MM.1S (cell line): Measurements from ENCODE around the gene BMP8B.
"Not testable (repeated sequence)": the region's sequence is repeated elsewhere in the genome, so short reads cannot be mapped to it uniquely, and the experiment has no call there.

Experiments
- DNase-seq: peaks from one replicate; pipeline ENCODE4 v3.0.0-alpha.2; 2015
- H2AFZ ChIP-seq: fragments of 300-600 bp; sonication (generic); 2 replicates; pipeline ENCODE4 v1.6.0; 2016; ENCODE audit warnings: antibody characterized with exemption, low read length
- H3F3A ChIP-seq: fragments of 300-600 bp; sonication (generic); 2 replicates; pipeline ENCODE4 v1.6.1; 2016; ENCODE audit warnings: mild to moderate bottlenecking, antibody characterized with exemption, low read length, moderate library complexity, mixed read lengths; ENCODE audit not compliant: insufficient read depth
- H3K27ac ChIP-seq: fragments of 300-600 bp; sonication (generic); 2 replicates; pipeline ENCODE4 v1.5.1; 2016; ENCODE audit warnings: mild to moderate bottlenecking, low read length
- H3K27me3 ChIP-seq: fragments of 300-600 bp; sonication (generic); replicated peaks from 2 replicates; pipeline ENCODE4 v1.6.0; 2016; ENCODE audit warnings: low read length; ENCODE audit not compliant: insufficient read depth
- H3K36me3 ChIP-seq: fragments of 300-600 bp; sonication (generic); replicated peaks from 2 replicates; pipeline ENCODE4 v1.6.1; 2016; ENCODE audit warnings: mild to moderate bottlenecking, low read length, mixed read lengths; ENCODE audit not compliant: insufficient read depth
- H3K4me1 ChIP-seq: fragments of 300-600 bp; sonication (generic); 2 replicates; pipeline ENCODE4 v1.6.1; 2016; ENCODE audit warnings: low read length, mixed read lengths
- H3K4me2 ChIP-seq: fragments of 300-600 bp; sonication (generic); 2 replicates; pipeline ENCODE4 v1.6.0; 2016; ENCODE audit warnings: low read depth, low read length
- H3K4me3 ChIP-seq: fragments of 300-600 bp; sonication (generic); 2 replicates; pipeline ENCODE4 v1.5.1; 2016; ENCODE audit warnings: low read length, mixed read lengths
- H3K79me2 ChIP-seq: fragments of 300-600 bp; sonication (generic); 2 replicates; pipeline ENCODE4 v1.6.1; 2016; ENCODE audit warnings: mixed run types, low read length, mixed read lengths
- H3K9ac ChIP-seq: fragments of 300-600 bp; sonication (generic); 2 replicates; pipeline ENCODE4 v1.6.1; 2016; ENCODE audit warnings: low read length, mixed read lengths
- H3K9me2 ChIP-seq: fragments of 300-600 bp; sonication (generic); replicated peaks from 2 replicates; pipeline ENCODE4 v1.6.1; 2016; ENCODE audit warnings: mild to moderate bottlenecking, low read length, mixed read lengths; ENCODE audit not compliant: insufficient read depth
- H3K9me3 ChIP-seq: fragments of 300-600 bp; sonication (generic); replicated peaks from 2 replicates; pipeline ENCODE4 v1.6.1; 2016; ENCODE audit warnings: mild to moderate bottlenecking, low read length, mixed read lengths; ENCODE audit not compliant: insufficient read depth
- H4K20me1 ChIP-seq: fragments of 300-600 bp; sonication (generic); 2 replicates; pipeline ENCODE4 v1.6.1; 2016; ENCODE audit warnings: mild to moderate bottlenecking, low read length, moderate library complexity, mixed read lengths; ENCODE audit not compliant: insufficient read depth
- CTCF ChIP-seq: fragments of 300-600 bp; sonication (generic); IDR thresholded peaks from 2 replicates; pipeline ENCODE4 v1.5.1; 2016; ENCODE audit warnings: antibody characterized with exemption, low read length, mixed read lengths
- EZH2 ChIP-seq: fragments of 300-600 bp; sonication (generic); optimal IDR thresholded peaks from 2 replicates; pipeline ENCODE3; 2017; ENCODE audit warnings: low read depth, mild to moderate bottlenecking, antibody characterized with exemption, low read length, mixed read lengths
- EZH2phosphoT487 ChIP-seq: fragments of 300-600 bp; sonication (generic); IDR thresholded peaks from 2 replicates; pipeline ENCODE4 v1.6.1; 2018; ENCODE audit warnings: antibody characterized with exemption, low read length

BMP8B gene

GRCh38 chr1:39829791-39830533, 41.3 kb upstream of the BMP8B start:
- H3K9me2 ChIP-seq: no peaks in the 10 kb centered on the region
- H3K9ac ChIP-seq: no peak overlapping the region
- no peak overlapping the region for H3K4me3 ChIP-seq
- H3K4me2 ChIP-seq: no peak overlapping the region
- H3K27me3 ChIP-seq: no peaks in the 10 kb centered on the region
- H3K27ac ChIP-seq: no peak overlapping the region
- H3K36me3 ChIP-seq: no peaks in the 10 kb centered on the region
- no peak overlapping the region for H2AFZ ChIP-seq
- no peaks in the 10 kb centered on the region for H3K79me2 ChIP-seq
- H3K4me1 ChIP-seq: peaks cover 18% of the 10 kb centered on the region
- H3F3A ChIP-seq: peaks cover 10% of the 10 kb centered on the region
- no peaks in the 10 kb centered on the region for H3K9me3 ChIP-seq
- no peak for DNase-seq
- TF ChIP-seq EZH2phosphoT487: no peak
- no peak for TF ChIP-seq EZH2
- no peak for TF ChIP-seq CTCF
- no peaks in the 10 kb centered on the region for H4K20me1 ChIP-seq

GRCh38 chr1:39828734-39829133, 40.1 kb upstream of the BMP8B start:
- no peaks in the 10 kb centered on the region for H4K20me1 ChIP-seq
- no peak overlapping the region for H3K27ac ChIP-seq
- H3K9me3 ChIP-seq: no peaks in the 10 kb centered on the region
- H3K4me2 ChIP-seq: no peak overlapping the region
- no peaks in the 10 kb centered on the region for H3K9me2 ChIP-seq
- H3K4me3 ChIP-seq: no peak overlapping the region
- H3K4me1 ChIP-seq: peaks cover 28% of the 10 kb centered on the region
- TF ChIP-seq EZH2 (no peak), EZH2phosphoT487 (no peak), CTCF (no peak)
- no peak overlapping the region for H3K9ac ChIP-seq
- H3F3A ChIP-seq: peaks cover 12% of the 10 kb centered on the region
- H3K27me3 ChIP-seq: no peaks in the 10 kb centered on the region
- H2AFZ ChIP-seq: no peak overlapping the region
- DNase-seq: no peak
- no peaks in the 10 kb centered on the region for H3K36me3 ChIP-seq
- no peaks in the 10 kb centered on the region for H3K79me2 ChIP-seq

GRCh38 chr1:39828255-39828654, 39.6 kb upstream of the BMP8B start:
- H3K9me2 ChIP-seq, H4K20me1 ChIP-seq, H3K36me3 ChIP-seq, H3K27ac ChIP-seq, DNase-seq, H3K9me3 ChIP-seq, H3K4me2 ChIP-seq, H3K9ac ChIP-seq, H3K27me3 ChIP-seq, H2AFZ ChIP-seq, H3K4me3 ChIP-seq, H3K79me2 ChIP-seq: not testable (repeated sequence)
- Histone ChIP-seq H3K4me1 (peaks cover 28% of the 10 kb centered on the region), H3F3A (peaks cover 12% of the 10 kb centered on the region)

GRCh38 chr1:39827201-39827600, 38.5 kb upstream of the BMP8B start:
- Histone ChIP-seq H2AFZ (no peak overlapping the region), H3K9ac (no peak overlapping the region), H4K20me1 (no peaks in the 10 kb centered on the region), H3K9me3 (no peaks in the 10 kb centered on the region), H3K36me3 (no peaks in the 10 kb centered on the region), H3K79me2 (no peaks in the 10 kb centered on the region), H3K9me2 (no peaks in the 10 kb centered on the region), H3F3A (peaks cover 12% of the 10 kb centered on the region), H3K4me2 (no peak overlapping the region), H3K27me3 (no peaks in the 10 kb centered on the region), H3K4me3 (no peak overlapping the region), H3K4me1 (peaks cover 28% of the 10 kb centered on the region), H3K27ac (no peak overlapping the region)
- no peak for TF ChIP-seq EZH2phosphoT487
- TF ChIP-seq CTCF: no peak
- TF ChIP-seq EZH2: no peak
- DNase-seq: no peak
